NCI-H1417 (cell line): Measurements from ENCODE around the gene CCBE1.
"Not testable (repeated sequence)": the region's sequence is repeated elsewhere in the genome, so short reads cannot be mapped to it uniquely, and the experiment has no call there.

Experiments used
- DNase-seq, 3 experiments: peaks; one replicate each; lab custom pipeline; 2025; lab: John Stamatoyannopoulos, UW

CCBE1 gene

DNA sequence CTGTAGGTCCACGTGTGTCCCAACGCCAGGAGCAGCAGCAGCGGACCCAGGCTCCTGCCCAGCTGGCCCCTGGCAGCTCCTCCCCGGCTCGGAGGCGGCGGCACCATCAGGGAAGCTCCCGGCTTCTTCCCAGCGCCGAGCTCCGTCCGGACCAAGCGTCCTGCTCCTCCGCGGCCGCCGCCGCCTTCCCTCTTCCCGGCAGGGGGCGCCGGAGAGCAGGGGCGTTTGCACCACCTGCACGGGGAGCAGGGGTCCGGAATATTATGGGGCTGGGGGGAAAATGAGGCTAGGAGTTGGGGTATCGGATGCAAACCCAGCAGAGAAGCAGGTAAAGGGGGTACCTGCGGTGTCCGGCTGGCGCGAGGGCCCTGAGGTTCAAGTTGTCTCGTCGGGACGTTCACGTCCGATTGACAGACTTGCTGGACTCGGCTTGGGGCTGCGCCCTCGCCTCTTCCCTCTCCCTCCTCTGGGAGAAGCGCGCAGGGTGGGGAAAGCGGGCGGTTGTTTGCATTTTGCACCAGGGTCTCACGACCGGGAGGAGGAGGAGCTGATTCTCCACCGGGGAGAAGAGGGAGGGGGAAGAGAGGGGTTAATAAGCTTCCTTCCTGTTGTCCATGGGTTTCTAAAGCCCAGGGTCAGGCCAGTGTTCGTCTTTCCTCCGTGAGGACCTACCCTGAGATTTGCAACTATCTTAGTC is at the start of gene CCBE1:
CCBE1 (minus strand) TSS at position 188 of the 697 bp plus-strand sequence.
- peak; percentile 55 to 92 (median 91) for DNase-seq

GRCh38 chr18:59744271-59744721 is 47.1 kb upstream of the CCBE1 start:
- DNase-seq: no peak

DNA sequence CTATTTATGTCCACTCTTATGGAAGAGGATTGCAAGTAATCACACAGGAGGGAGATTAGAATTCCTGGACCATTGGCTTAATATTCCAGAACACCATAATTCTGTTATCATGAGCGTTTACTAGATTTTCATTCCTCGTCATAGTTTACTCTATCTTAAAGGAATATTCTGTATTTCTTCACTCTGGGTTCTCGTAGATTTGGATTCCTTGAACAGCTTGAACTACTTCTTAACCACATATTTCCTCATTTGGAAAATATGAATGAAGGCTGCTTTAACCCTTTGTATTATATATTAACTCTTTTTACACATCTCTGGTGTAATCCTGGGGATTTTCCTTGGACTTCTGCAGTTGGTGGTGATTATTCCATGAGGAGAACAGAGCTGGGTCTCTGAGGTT is 46.3 kb upstream of the CCBE1 start:
- DNase-seq: no peak

GRCh38 chr18:59742325-59743111 is 45.3 kb upstream of the CCBE1 start:
- peak in 1 of 3 experiments; percentile 70 for DNase-seq

DNA sequence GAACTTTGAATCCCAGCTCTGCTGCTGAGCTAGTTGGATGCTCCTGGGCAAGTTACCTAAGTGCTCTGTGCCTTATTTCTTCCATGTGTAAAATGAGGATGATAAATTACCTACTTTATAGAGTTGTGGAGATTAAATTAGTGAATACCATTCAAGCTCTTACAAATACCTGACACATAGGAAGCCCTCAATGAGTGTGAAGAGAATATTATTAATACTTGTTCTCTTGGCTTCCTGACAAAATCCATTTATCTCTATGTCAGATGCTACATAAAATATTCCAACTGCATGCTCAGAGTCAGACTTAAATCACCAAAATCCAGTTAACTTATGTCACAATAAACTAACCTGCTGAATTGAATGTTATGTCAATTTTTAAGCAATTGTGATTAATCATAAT is 42.9 kb upstream of the CCBE1 start:
- DNase-seq: no peak

GRCh38 chr18:59737776-59738300 is 40.6 kb upstream of the CCBE1 start:
- no peak for DNase-seq

- not testable (repeated sequence) for DNase-seq
Observed at GRCh38 chr18:59737335-59737734, 40.1 kb upstream of the CCBE1 start.

DNA sequence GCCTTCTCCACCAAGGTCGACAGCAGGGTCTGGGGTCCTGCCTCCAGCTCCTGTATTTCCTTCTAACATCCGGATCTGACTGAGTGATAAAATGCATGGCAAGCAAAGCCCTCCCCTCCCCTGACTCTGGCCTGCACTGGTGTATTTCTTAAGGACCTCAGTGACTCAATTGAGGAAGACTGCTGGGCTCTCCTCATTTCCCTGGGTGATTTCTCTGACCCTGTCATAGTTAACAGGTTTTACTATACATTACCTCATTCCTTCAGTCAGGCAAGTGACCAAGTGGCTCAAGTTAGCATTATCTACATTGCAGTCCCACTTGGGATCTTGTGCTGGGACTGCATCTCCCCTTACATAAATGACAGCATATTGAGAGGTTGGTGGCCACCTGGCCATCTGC is 38.8 kb upstream of the CCBE1 start:
- DNase-seq: no peak

DNA sequence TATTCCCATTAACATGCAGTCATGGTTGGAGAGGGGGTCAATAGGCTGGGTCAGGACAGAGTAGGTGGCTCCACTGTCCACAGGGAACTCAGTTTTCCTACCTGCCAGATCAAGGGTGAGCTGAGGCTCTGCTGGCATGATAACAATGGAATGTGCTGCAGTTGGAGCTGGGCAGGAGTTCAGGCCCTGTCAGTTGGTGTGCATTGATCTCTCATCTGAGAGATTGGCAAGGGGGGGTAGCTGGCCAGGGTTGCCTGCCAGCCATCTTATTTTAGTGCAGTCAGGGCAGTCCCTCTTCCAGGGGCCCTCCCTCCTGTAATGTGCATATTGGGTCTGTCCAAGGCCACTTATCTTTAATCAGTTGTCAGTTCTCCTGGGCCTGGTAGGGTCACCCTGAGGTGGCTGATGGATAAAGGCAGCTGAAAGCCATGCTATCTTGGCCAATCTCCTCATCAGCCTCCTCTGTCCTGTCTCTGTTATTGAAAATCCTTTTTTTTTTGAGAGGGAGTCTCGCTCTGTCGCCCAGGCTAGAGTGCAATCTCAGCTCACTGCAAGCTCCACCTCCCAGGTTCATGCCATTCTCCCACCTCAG is 38.1 kb upstream of the CCBE1 start:
- no peak for DNase-seq

DNA sequence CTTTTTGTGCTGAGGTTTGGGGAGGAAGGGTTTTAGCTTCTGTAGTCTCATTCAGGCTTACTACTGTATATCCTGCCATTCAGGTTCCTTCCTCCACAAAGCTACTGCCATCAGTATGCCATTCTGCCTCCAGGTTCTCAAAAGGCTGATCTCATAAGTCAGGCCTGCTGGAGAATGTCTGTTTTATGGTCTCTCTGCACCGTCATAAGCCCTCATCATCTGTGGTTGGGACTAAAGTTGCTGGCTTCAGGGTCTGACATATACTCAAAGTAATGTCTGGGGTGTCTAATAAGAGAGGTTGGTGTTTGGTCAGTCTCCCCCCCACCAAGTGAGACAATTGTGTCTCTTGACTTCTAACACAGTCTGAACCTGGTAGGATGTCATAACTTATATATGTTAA is 36.2 kb upstream of the CCBE1 start:
- no peak for DNase-seq

- DNase-seq: no peak
Observed at GRCh38 chr18:59730896-59731295, 33.7 kb upstream of the CCBE1 start.

DNA sequence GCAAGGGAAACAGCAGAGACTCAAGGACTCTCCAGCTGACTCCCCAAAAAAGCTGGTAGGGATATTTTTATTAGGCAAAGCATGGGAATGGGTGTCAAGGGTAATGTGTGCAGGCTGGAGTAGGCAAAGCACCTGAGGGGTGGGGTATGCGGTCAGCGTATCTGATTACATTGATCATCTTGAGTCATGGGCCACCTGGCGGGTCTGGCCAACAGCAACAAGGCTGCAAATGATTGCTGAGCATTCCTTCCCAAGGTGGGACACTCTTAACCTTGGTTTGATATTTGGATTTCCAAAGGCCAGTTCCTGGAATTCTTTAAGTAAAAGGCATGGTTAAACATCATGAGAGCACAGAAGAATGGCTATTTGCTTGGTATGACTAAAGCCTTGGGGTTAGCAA is 32.6 kb upstream of the CCBE1 start:
- DNase-seq: no peak

DNA sequence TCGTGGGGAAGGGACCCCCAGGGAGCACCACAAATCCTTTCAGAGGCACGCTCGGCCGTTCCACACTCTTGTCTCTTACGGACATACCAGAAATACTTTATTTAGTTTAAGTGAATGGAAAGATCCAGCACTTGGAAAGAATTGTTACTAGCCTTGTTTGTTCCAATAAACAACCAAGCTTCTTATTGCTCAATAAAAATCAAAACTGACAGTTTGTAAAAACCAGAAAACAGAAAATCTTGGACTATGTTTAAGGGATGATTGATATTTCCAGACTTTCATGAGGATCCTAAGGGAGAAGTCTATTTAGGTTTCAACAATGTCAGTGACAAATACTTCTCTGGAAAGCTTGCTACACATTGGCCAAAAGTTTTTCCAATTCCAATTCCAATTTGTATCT is 31.6 kb upstream of the CCBE1 start:
- no peak for DNase-seq

DNA sequence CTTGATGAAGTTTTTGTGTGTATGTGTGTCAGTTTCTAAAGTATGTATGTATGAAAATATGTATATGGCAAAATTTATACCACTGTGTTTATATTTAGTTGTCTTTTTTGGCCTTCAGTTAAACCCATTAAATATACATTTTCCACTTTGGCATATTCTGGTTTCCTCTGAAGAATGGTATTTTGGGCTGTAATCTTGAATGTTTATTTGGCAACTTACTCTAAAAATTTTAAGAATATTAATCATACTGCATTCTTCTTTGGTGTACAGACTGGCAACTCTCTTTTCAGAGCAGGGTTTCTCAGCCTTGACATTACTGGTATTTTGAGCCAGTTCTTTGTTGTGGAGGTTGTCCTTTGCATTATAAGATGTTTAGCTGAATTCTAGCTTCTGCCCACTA is 27.9 kb upstream of the CCBE1 start:
- DNase-seq: no peak

GRCh38 chr18:59724103-59724502 is 26.9 kb upstream of the CCBE1 start:
- DNase-seq: no peak

DNA sequence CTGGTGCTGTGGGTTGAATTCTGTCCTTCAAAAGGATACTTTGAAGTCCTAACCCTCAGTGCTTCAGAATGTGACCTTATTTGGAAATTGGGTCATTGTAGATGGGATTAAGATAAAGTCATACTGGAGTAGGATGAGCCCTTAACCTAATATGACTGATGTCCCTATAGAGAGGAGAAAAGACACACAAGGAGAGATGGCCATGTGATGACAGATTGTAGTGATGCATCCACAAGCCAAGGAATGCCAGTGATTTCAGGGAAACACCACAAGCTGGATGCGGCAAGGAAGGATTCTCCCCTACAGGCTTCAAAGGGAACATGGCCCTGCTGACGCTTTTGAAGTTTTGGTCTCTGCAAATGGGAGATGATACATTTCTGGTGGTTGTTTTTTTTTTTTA is 24.7 kb upstream of the CCBE1 start:
- DNase-seq: no peak

DNA sequence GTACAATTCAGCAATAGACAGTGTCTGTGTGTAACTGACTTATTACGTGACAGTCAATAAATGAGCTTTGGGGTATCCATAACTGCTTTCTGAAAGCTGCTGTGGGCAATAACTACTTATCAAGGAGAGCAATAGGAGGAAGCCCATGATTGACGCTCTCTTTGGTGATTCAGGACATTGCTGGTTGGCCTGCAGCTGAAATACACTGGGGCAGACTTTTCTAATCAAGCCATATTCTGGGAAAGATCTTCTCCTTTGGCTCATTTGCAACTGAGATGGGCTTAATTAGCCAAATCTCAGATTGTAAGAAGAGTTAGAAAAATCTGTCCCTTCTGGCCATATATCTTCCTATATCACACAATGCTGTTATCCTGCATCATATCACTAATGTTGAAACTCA is 24.0 kb upstream of the CCBE1 start:
- DNase-seq: no peak

GRCh38 chr18:59719544-59720181 is 22.4 kb upstream of the CCBE1 start:
- no peak for DNase-seq

DNA sequence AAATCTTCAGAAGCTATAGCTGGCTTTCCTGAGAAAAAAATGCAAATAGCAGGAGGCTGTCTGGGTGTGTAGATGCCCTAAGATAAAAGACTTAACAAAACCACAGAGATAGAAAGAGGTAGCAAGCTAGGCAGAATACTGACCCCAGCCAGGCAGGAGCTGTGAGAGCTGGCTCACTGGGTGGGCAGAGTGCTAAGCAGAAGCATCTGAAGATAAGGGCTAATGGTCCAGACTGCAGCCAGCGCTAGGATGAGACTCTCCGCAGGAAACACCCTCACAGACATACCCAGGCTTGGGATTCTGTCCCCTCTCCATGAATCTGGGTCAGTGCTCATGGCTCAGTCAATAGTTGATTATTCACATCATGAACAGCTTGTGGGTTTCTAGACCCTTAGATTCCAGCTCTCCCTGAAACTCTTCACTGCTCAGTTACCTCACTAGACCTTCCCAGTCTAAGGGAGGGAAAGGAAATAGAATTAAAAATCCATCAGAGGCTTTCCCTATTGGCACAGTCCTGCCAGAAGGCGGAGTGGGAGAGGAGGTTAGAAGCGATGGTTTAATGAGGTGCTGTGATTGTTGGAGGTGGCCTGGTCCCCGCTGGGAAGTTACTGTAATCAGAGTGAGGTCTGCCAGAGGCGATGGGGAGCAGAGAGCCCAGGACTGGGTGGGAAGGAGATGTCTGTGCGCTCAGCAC is 21.4 kb upstream of the CCBE1 start:
- DNase-seq: no peak

GRCh38 chr18:59718108-59718463 is 20.9 kb upstream of the CCBE1 start:
- DNase-seq: no peak

DNA sequence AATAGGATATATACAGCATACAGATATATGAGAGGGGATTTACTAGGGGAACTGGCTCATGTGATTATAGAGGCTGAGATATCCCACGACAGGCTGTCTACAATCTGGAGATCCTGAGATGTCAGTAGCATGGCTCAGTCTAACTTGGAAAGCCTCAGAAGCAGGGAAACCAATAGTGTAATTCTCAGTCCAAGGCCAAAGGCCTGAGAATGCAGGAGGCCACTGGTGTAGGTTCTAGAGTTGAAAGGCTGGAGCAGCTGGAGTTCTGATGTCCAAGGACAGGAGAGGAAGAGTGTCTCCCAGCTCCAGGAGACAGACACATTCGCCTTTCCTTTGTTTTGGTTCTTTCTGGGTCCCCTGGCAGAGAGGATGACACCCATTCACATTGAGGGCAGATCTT is 20.1 kb upstream of the CCBE1 start:
- no peak for DNase-seq

GRCh38 chr18:59715966-59716369 is 18.7 kb upstream of the CCBE1 start:
- no peak for DNase-seq
